Calu3 (cell line): Measurements from ENCODE around the gene TNFRSF11A. TPM values are rescaled to one million over a fixed set of nuclear protein-coding genes. Genes with fewer than 3 reads are reported as not detected.

Source experiments
- BruUV-seq: library from RNA; stranded (reverse); fragments of 400-500 nt; replicated peaks from 2 replicates; lab custom pipeline; 2021; lab: Mats Ljungman, UMichigan
- CTCF ChIA-PET: fragments of 300-600 bp; sonication (Branson Sonifier 250); formaldehyde crosslinking; loops from one replicate; lab custom pipeline; 2022; ENCODE audit warnings: antibody characterized with exemption; lab: Charles Lee
- DNase-seq: peaks from one replicate; pipeline ENCODE4 v3.0.0; 2022
- H3K27ac Mint-ChIP-seq: one replicate; pipeline ENCODE4 v1.8.0; 2022; ENCODE audit warnings: mixed read lengths; ENCODE audit not compliant: unreplicated experiment
- H3K27me3 Mint-ChIP-seq: one replicate; pipeline ENCODE4 v1.8.0; 2022; ENCODE audit warnings: mixed read lengths; ENCODE audit not compliant: unreplicated experiment
- H3K36me3 Mint-ChIP-seq: one replicate; pipeline ENCODE4 v1.8.0; 2022; ENCODE audit warnings: mild to moderate bottlenecking, moderate library complexity, mixed read lengths; ENCODE audit not compliant: insufficient read depth, unreplicated experiment
- H3K4me1 Mint-ChIP-seq: one replicate; pipeline ENCODE4 v1.8.0; 2022; ENCODE audit warnings: mild to moderate bottlenecking, low read depth, mixed read lengths; ENCODE audit not compliant: unreplicated experiment
- H3K4me3 Mint-ChIP-seq: one replicate; pipeline ENCODE4 v1.8.0; 2022; ENCODE audit warnings: mild to moderate bottlenecking, low read depth, moderate library complexity, mixed read lengths; ENCODE audit not compliant: unreplicated experiment
- H3K9me3 Mint-ChIP-seq: one replicate; pipeline ENCODE4 v1.8.0; 2022; ENCODE audit warnings: low read depth, mixed read lengths; ENCODE audit not compliant: unreplicated experiment
- CTCF ChIP-seq: fragments of 200-600 bp; IDR thresholded peaks from one replicate; pipeline ENCODE4 v1.8.0; 2022; ENCODE audit warnings: antibody characterized with exemption; ENCODE audit not compliant: unreplicated experiment
- intact Hi-C: fragments of 100-400 bp; cut with micrococcal nuclease; formaldehyde crosslinking; loops from one replicate; pipeline ENCODE4 v1.10.0; 2022; ENCODE audit not compliant: unreplicated experiment
- total RNA-seq: library from RNA; stranded (reverse); gene quantifications from 2 replicates; pipeline ENCODE4 v1.2.3, GENCODE V29; 2022

TNFRSF11A gene
- total RNA-seq, 1 experiment from 2014 or later = 94.6 TPM

- intact Hi-C loops = no loop called here
- CTCF ChIA-PET = no interaction called here
- BruUV-seq = no TSS peak
- Mint-ChIP-seq H3K27ac (no peak overlapping the region), H3K4me1 (no peaks in the 10 kb centered on the region), H3K9me3 (no peaks in the 10 kb centered on the region), H3K27me3 (no peaks in the 10 kb centered on the region), H3K36me3 (peaks cover 6% of the 10 kb centered on the region), H3K4me3 (no peak overlapping the region)
- no peak for DNase-seq
- no peak for TF ChIP-seq CTCF
Measured at GRCh38 chr18:62294073-62294472, 31.0 kb upstream of the TNFRSF11A start.

GRCh38 chr18:62300359-62300963 is 24.6 kb upstream of the TNFRSF11A start:
- Mint-ChIP-seq H3K36me3 (peaks cover 10% of the 10 kb centered on the region), H3K4me1 (no peaks in the 10 kb centered on the region), H3K27me3 (no peaks in the 10 kb centered on the region), H3K9me3 (no peaks in the 10 kb centered on the region), H3K4me3 (no peak overlapping the region), H3K27ac (no peak overlapping the region)
- BruUV-seq = no TSS peak
- CTCF ChIA-PET = no interaction called here
- DNase-seq = no peak
- intact Hi-C loops = no loop called here
- no peak for TF ChIP-seq CTCF

GRCh38 chr18:62301322-62301721 is 23.8 kb upstream of the TNFRSF11A start:
- Mint-ChIP-seq H3K27ac (no peak overlapping the region), H3K4me3 (no peak overlapping the region), H3K9me3 (no peaks in the 10 kb centered on the region), H3K27me3 (no peaks in the 10 kb centered on the region), H3K36me3 (peaks cover 10% of the 10 kb centered on the region), H3K4me1 (no peaks in the 10 kb centered on the region)
- BruUV-seq = no TSS peak
- intact Hi-C loops = no loop called here
- DNase-seq = no peak
- CTCF ChIA-PET = no interaction called here
- no peak for TF ChIP-seq CTCF

- no peak overlapping the region for H3K27ac Mint-ChIP-seq
- TF ChIP-seq CTCF = no peak
- intact Hi-C loops = no loop called here
- no peaks in the 10 kb centered on the region for H3K9me3 Mint-ChIP-seq
- H3K36me3 Mint-ChIP-seq = no peaks in the 10 kb centered on the region
- H3K4me1 Mint-ChIP-seq = no peaks in the 10 kb centered on the region
- CTCF ChIA-PET = interaction anchor here (1.1 kb wide), 1 partner anchor 8 kb away, joined by 3 read pairs; no protein-coding TSS in a partner anchor
- no peak for DNase-seq
- H3K27me3 Mint-ChIP-seq = no peaks in the 10 kb centered on the region
- H3K4me3 Mint-ChIP-seq = no peak overlapping the region
- no TSS peak for BruUV-seq
Measured at GRCh38 chr18:62312851-62313250, 12.3 kb upstream of the TNFRSF11A start.
